Trophoblast cell (in vitro differentiated cells and primary cell): Measurements from ENCODE around the gene CACNA1H.
A peak's percentile ranks its signal among the peaks of the same experiment; 100 is the strongest.

Experiments
- DNase-seq, 2 donors: peaks; one replicate each; pipeline ENCODE4 v3.0.0-alpha.2; 2016
- H2AFZ ChIP-seq: 2 replicates; pipeline ENCODE4 v1.6.1; 2013; ENCODE audit warnings: low read length, moderate library complexity, mild to moderate bottlenecking; ENCODE audit not compliant: insufficient read depth, poor library complexity
- H2AK5ac ChIP-seq: 2 replicates; pipeline ENCODE4 v1.6.1; 2013; ENCODE audit warnings: mild to moderate bottlenecking, low read length
- H2BK120ac ChIP-seq: 2 replicates; pipeline ENCODE4 v1.6.1; 2013; ENCODE audit warnings: low read length, mild to moderate bottlenecking, moderate library complexity; ENCODE audit not compliant: insufficient read depth, poor library complexity
- H2BK12ac ChIP-seq: 2 replicates; pipeline ENCODE4 v1.6.1; 2013; ENCODE audit warnings: mild to moderate bottlenecking, low read length, moderate library complexity
- H2BK5ac ChIP-seq: 2 replicates; pipeline ENCODE4 v1.6.1; 2013; ENCODE audit warnings: low read length, low read depth, moderate library complexity, mild to moderate bottlenecking; ENCODE audit not compliant: poor library complexity
- H3K14ac ChIP-seq: 2 replicates; pipeline ENCODE4 v1.6.1; 2013; ENCODE audit warnings: mild to moderate bottlenecking, low read length
- H3K18ac ChIP-seq: 2 replicates; pipeline ENCODE4 v1.6.1; 2013; ENCODE audit warnings: mild to moderate bottlenecking, low read length
- H3K23ac ChIP-seq: 2 replicates; pipeline ENCODE4 v1.6.1; 2013; ENCODE audit warnings: low read length
- H3K27ac ChIP-seq: 2 replicates; pipeline ENCODE4 v1.5.1; 2013; ENCODE audit warnings: low read depth, mild to moderate bottlenecking, inconsistent platforms, low read length, moderate library complexity
- H3K27me3 ChIP-seq: 2 replicates; pipeline ENCODE4 v1.6.1; 2013; ENCODE audit warnings: inconsistent platforms, mild to moderate bottlenecking, low read length, moderate library complexity; ENCODE audit not compliant: insufficient read depth
- H3K36me3 ChIP-seq, 2 experiments: 1 replicate in 1 of 2; 2 replicates in 1 of 2; pipeline ENCODE4 v1.6.1; 2013; ENCODE audit warnings: low read length in 2 of 2, mild to moderate bottlenecking in 2 of 2, moderate library complexity in 1 of 2; ENCODE audit not compliant: insufficient read depth in 2 of 2, control insufficient read depth in 1 of 2
- H3K4ac ChIP-seq: 2 replicates; pipeline ENCODE4 v1.6.1; 2013; ENCODE audit warnings: low read depth, mild to moderate bottlenecking, low read length, moderate library complexity
- H3K4me1 ChIP-seq, 2 experiments: 1 replicate in 1 of 2; 2 replicates in 1 of 2; pipeline ENCODE4 v1.6.1; 2013; ENCODE audit warnings: low read length in 2 of 2, mild to moderate bottlenecking in 2 of 2, moderate library complexity in 1 of 2; ENCODE audit not compliant: insufficient read depth in 2 of 2, control insufficient read depth in 1 of 2
- H3K4me2 ChIP-seq: 2 replicates; pipeline ENCODE4 v1.6.1; 2013; ENCODE audit warnings: inconsistent platforms, mild to moderate bottlenecking, low read length, moderate library complexity
- H3K4me3 ChIP-seq: 2 replicates; pipeline ENCODE4 v1.5.1; 2013; ENCODE audit warnings: mild to moderate bottlenecking, low read depth, low read length, inconsistent platforms
- H3K79me1 ChIP-seq: one replicate; pipeline ENCODE4 v1.6.1; 2013; ENCODE audit warnings: low read length
- H3K79me2 ChIP-seq: 2 replicates; pipeline ENCODE4 v1.6.1; 2013; ENCODE audit warnings: low read length, mild to moderate bottlenecking; ENCODE audit not compliant: control insufficient read depth, insufficient read depth, poor library complexity
- H3K9ac ChIP-seq: 2 replicates; pipeline ENCODE4 v1.6.1; 2013; ENCODE audit warnings: mild to moderate bottlenecking, low read length
- H3K9me3 ChIP-seq: 2 replicates; pipeline ENCODE4 v1.6.1; 2013; ENCODE audit warnings: low read depth, mild to moderate bottlenecking, control low read depth, inconsistent platforms, low read length; ENCODE audit not compliant: insufficient read depth
- H4K12ac ChIP-seq: 2 replicates; pipeline ENCODE4 v1.6.1; 2013; ENCODE audit warnings: low read depth, mild to moderate bottlenecking, low read length, moderate library complexity
- H4K8ac ChIP-seq: 2 replicates; pipeline ENCODE4 v1.6.1; 2013; ENCODE audit warnings: low read depth, mild to moderate bottlenecking, low read length, moderate library complexity
- H4K91ac ChIP-seq: one replicate; pipeline ENCODE4 v1.6.1; 2013; ENCODE audit warnings: low read depth, mild to moderate bottlenecking, low read length, moderate library complexity
- WGBS: extraction: QIAGEN DNeasy Blood & Tissue Kit; methylation state at CpG from one replicate; pipeline ENCODE4 v1.1.7; 2013; ENCODE audit warnings: missing lambda C conversion rate; ENCODE audit not compliant: insufficient read length, insufficient coverage; ENCODE audit errors: extremely low coverage; 5-methylcytosine and 5-hydroxymethylcytosine counted together

CACNA1H gene

GRCh38 chr16:1146409-1146808 is 6.5 kb upstream of the CACNA1H start:
- Histone ChIP-seq H3K36me3 (no peaks in the 10 kb centered on the region), H3K4me1 (no peaks in the 10 kb centered on the region), H3K27ac (no peak overlapping the region), H3K23ac (no peak overlapping the region), H3K27me3 (no peaks in the 10 kb centered on the region), H3K79me2 (no peaks in the 10 kb centered on the region), H2BK120ac (no peak overlapping the region), H2BK12ac (no peak overlapping the region), H3K18ac (no peak overlapping the region), H3K9ac (no peak overlapping the region), H2BK5ac (no peak overlapping the region), H3K4me3 (no peak overlapping the region), H3K4me2 (no peak overlapping the region), H4K91ac (no peak overlapping the region), H2AFZ (no peak overlapping the region), H4K12ac (no peak overlapping the region), H3K14ac (no peak overlapping the region), H4K8ac (no peak overlapping the region), H3K4ac (no peak overlapping the region), H3K79me1 (no peaks in the 10 kb centered on the region), H3K9me3 (peaks cover 6% of the 10 kb centered on the region), H2AK5ac (no peak overlapping the region)
- no CpG with 5 or more reads among the region's 16 CpGs for WGBS
- no peak for DNase-seq

GRCh38 chr16:1147027-1147426 is 5.9 kb upstream of the CACNA1H start:
- H3K27me3 ChIP-seq, result no peaks in the 10 kb centered on the region
- DNase-seq, result no peak
- no peak overlapping the region for H3K18ac ChIP-seq
- H3K79me1 ChIP-seq, result no peaks in the 10 kb centered on the region
- no peak overlapping the region for H3K23ac ChIP-seq
- no peak overlapping the region for H4K91ac ChIP-seq
- no peak overlapping the region for H3K9ac ChIP-seq
- no peak overlapping the region for H2BK5ac ChIP-seq
- no peak overlapping the region for H2BK120ac ChIP-seq
- no peaks in the 10 kb centered on the region for H3K79me2 ChIP-seq
- H4K12ac ChIP-seq, result no peak overlapping the region
- H2AK5ac ChIP-seq, result no peak overlapping the region
- H2AFZ ChIP-seq, result no peak overlapping the region
- WGBS, result no CpG with 5 or more reads among the region's 5 CpGs
- no peaks in the 10 kb centered on the region for H3K4me1 ChIP-seq
- no peak overlapping the region for H2BK12ac ChIP-seq
- H3K14ac ChIP-seq, result no peak overlapping the region
- H4K8ac ChIP-seq, result no peak overlapping the region
- peaks cover 6% of the 10 kb centered on the region for H3K9me3 ChIP-seq
- no peak overlapping the region for H3K27ac ChIP-seq
- H3K4ac ChIP-seq, result no peak overlapping the region
- no peaks in the 10 kb centered on the region for H3K36me3 ChIP-seq
- no peak overlapping the region for H3K4me2 ChIP-seq
- no peak overlapping the region for H3K4me3 ChIP-seq

DNA sequence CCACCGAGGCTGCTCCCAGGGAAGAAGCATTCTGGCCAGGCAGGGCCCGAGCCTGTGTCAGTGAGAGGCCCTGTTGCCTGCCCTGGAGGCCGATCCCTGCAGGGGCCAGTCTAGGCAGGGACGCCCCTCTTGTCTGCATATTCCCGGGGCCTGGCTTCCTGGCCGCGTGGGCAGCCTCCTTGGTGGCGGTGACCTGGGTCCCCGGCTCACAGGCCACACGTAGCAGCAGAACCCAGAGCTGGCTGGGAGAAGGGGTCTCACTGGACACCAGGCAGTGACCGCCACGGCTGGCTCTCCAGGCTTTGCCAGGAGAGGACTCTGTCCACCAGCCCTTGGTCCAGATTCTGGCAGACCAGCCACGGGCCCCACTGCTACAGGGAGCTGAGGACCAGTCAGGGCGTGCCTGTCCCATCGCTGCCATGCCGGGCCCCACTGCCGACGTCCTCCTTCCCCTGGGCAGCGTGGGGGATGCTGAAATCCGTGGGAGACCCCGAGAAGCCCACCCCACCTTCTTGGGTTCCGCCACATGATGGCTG is 3.7 kb upstream of the CACNA1H start:
- Histone ChIP-seq H3K27ac (no peak overlapping the region), H4K12ac (no peak overlapping the region), H3K23ac (no peak overlapping the region), H3K27me3 (peaks cover 7% of the 10 kb centered on the region), H3K79me2 (no peaks in the 10 kb centered on the region), H2AFZ (no peak overlapping the region), H3K14ac (no peak overlapping the region), H2BK120ac (no peak overlapping the region), H3K9ac (no peak overlapping the region), H3K79me1 (no peaks in the 10 kb centered on the region), H3K4me2 (no peak overlapping the region), H4K8ac (no peak overlapping the region), H3K4me1 (peaks cover 0 to 3% of the 10 kb centered on the region in 2 experiments), H3K9me3 (peaks cover 4% of the 10 kb centered on the region), H3K18ac (no peak overlapping the region), H3K4ac (no peak overlapping the region), H3K36me3 (no peaks in the 10 kb centered on the region), H4K91ac (no peak overlapping the region), H2BK5ac (no peak overlapping the region), H3K4me3 (no peak overlapping the region), H2AK5ac (no peak overlapping the region), H2BK12ac (no peak overlapping the region)
- no CpG with 5 or more reads among the region's 22 CpGs for whole genome bisulfite sequencing
- DNase-seq, result no peak

DNA sequence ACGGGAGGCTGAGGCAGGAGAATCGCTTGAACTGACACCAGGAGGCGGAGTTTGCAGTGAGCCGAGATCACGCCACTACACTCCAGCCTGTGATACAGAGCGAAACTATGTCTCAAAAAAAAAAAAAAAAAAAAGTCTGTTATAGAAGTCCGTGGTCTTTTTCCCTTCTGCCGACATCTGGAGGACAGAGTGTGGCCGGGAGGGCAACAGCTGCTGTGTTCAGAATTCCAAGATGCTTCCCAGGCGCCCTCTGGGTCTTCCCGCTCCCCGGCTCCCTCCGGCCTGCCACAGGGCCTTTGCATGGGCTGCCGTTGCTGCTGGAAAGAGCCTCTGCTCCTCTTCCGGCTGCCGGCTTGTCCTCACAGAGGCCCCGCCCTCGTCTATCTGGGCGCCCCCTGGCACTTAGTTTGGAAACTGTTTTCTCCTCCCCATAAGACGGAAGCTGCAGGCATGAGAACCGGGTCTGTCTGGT is 2.4 kb upstream of the CACNA1H start:
- no peaks in the 10 kb centered on the region for H3K36me3 ChIP-seq
- no peak overlapping the region for H4K91ac ChIP-seq
- no peak overlapping the region for H3K4me2 ChIP-seq
- H3K4me1 ChIP-seq, result peaks cover 0 to 3% of the 10 kb centered on the region in 2 experiments
- no peak overlapping the region for H3K23ac ChIP-seq
- H3K27me3 ChIP-seq, result peaks cover 17% of the 10 kb centered on the region
- H2BK120ac ChIP-seq, result no peak overlapping the region
- DNase-seq, result peak; percentile 20 to 66
- no peak overlapping the region for H2BK12ac ChIP-seq
- H3K18ac ChIP-seq, result no peak overlapping the region
- no peaks in the 10 kb centered on the region for H3K79me2 ChIP-seq
- no peak overlapping the region for H2BK5ac ChIP-seq
- WGBS, result no CpG with 5 or more reads among the region's 21 CpGs
- no peak overlapping the region for H3K14ac ChIP-seq
- no peak overlapping the region for H4K8ac ChIP-seq
- H3K9ac ChIP-seq, result no peak overlapping the region
- no peak overlapping the region for H4K12ac ChIP-seq
- H3K4ac ChIP-seq, result no peak overlapping the region
- H2AK5ac ChIP-seq, result no peak overlapping the region
- no peak overlapping the region for H3K27ac ChIP-seq
- no peak overlapping the region for H2AFZ ChIP-seq
- peaks cover 6% of the 10 kb centered on the region for H3K9me3 ChIP-seq
- no peak overlapping the region for H3K4me3 ChIP-seq
- no peaks in the 10 kb centered on the region for H3K79me1 ChIP-seq
